Gastroesophageal sphincter (tissue), 4 donors: ENCODE measurements around the gene CPB2. TPM values are rescaled to one million over a fixed set of nuclear protein-coding genes. Genes with fewer than 3 reads are reported as not detected.

Experiments used
- ATAC-seq: fragments of 150-250 bp; one replicate; pipeline ENCODE4 v1.9.1; 2016; ENCODE audit warnings: mild to moderate bottlenecking, moderate library complexity
- H3K27ac ChIP-seq, 4 donors: fragments of 200-600 bp; sonication (generic) in 3 of 4; 1 replicate in 3 of 4; 2 replicates in 1 of 4; pipeline ENCODE4 v1.5.1; 2016 to 2019
- H3K27me3 ChIP-seq: fragments of 200-600 bp; sonication (generic); one replicate; pipeline ENCODE4 v1.5.1; 2019
- H3K36me3 ChIP-seq, 2 donors: fragments of 200-600 bp; sonication (generic); one replicate each; pipeline ENCODE4 v1.5.1; 2019; ENCODE audit warnings: control low read depth in 1 of 2
- H3K4me1 ChIP-seq, 3 donors: fragments of 200-600 bp; sonication (generic); 1 replicate in 2 of 3; 2 replicates in 1 of 3; pipeline ENCODE4 v1.5.1; 2016 to 2019; ENCODE audit warnings: control low read depth in 2 of 3
- H3K4me3 ChIP-seq, 2 donors: fragments of 200-600 bp; sonication (generic); one replicate each; pipeline ENCODE4 v1.5.1; 2019; ENCODE audit warnings: mild to moderate bottlenecking in 1 of 2, moderate library complexity in 1 of 2
- H3K9me3 ChIP-seq, 3 donors: fragments of 200-600 bp; sonication (generic); one replicate each; pipeline ENCODE4 v1.5.1; 2017 to 2019; ENCODE audit warnings: control low read depth in 2 of 3
- CTCF ChIP-seq, 4 experiments: fragments of 200-600 bp in 2 of 4; fragments of 450-650 bp in 2 of 4; sonication (generic) in 1 of 4; IDR thresholded peaks; one replicate each; pipeline ENCODE4 v1.5.1; 2017 to 2019; ENCODE audit warnings: antibody characterized with exemption in 4 of 4, mild to moderate bottlenecking in 2 of 4, moderate library complexity in 2 of 4
- EP300 ChIP-seq: sonication (generic); formaldehyde crosslinking; IDR thresholded peaks from one replicate; pipeline ENCODE4 v1.6.1; 2017; ENCODE audit warnings: antibody characterized with exemption, mild to moderate bottlenecking
- POLR2A ChIP-seq, 2 donors: fragments of 450-650 bp; IDR thresholded peaks; one replicate each; pipeline ENCODE4 v1.6.1; 2017; ENCODE audit warnings: antibody characterized with exemption in 2 of 2, mild to moderate bottlenecking in 2 of 2, moderate library complexity in 1 of 2
- POLR2AphosphoS5 ChIP-seq: sonication (generic); formaldehyde crosslinking; IDR thresholded peaks from one replicate; pipeline ENCODE4 v1.6.1; 2017; ENCODE audit warnings: antibody characterized with exemption
- WGBS, 2 donors: methylation state at CpG; one replicate each; pipeline ENCODE4 v1.1.5; 2018; ENCODE audit warnings: low coverage in 1 of 2; 5-methylcytosine and 5-hydroxymethylcytosine counted together
- total RNA-seq, 4 donors: library from RNA; depleted of rRNA; stranded (reverse); fragments of >200 nt; gene quantifications; one replicate each; pipeline ENCODE4 v1.1.0, GENCODE V29; 2016

The CPB2 gene
- total RNA-seq, 4 donors from 2014 or later = not detected

GRCh38 chr13:46134494-46134893 lies 29.7 kb upstream of the CPB2 start:
- H3K27ac ChIP-seq = no peak overlapping the region
- no peaks in the 10 kb centered on the region for H3K4me1 ChIP-seq
- no peak overlapping the region for H3K4me3 ChIP-seq
- no peaks in the 10 kb centered on the region for H3K36me3 ChIP-seq
- 83 to 87% methylated on average over 2 of the region's 2 CpGs for WGBS, 2 donors
- ATAC-seq = no peak
- TF ChIP-seq EP300 = no peak
- no peak for TF ChIP-seq POLR2A (IDR thresholded peaks at IDR 0.05)
- no peak for TF ChIP-seq POLR2AphosphoS5
- TF ChIP-seq CTCF (IDR thresholded peaks at IDR 0.05) = no peak
- no peaks in the 10 kb centered on the region for H3K9me3 ChIP-seq
- H3K27me3 ChIP-seq = peaks cover 11% of the 10 kb centered on the region

- no peak for TF ChIP-seq CTCF (IDR thresholded peaks at IDR 0.05)
- no peak for TF ChIP-seq POLR2AphosphoS5
- TF ChIP-seq POLR2A (IDR thresholded peaks at IDR 0.05) = no peak
- TF ChIP-seq EP300 = no peak
Measured at GRCh38 chr13:46132109-46132508, 27.3 kb upstream of the CPB2 start.

GRCh38 chr13:46131705-46132104 lies 26.9 kb upstream of the CPB2 start:
- Histone ChIP-seq H3K9me3 (no peaks in the 10 kb centered on the region), H3K27ac (no peak overlapping the region), H3K4me3 (no peak overlapping the region), H3K36me3 (no peaks in the 10 kb centered on the region), H3K4me1 (no peaks in the 10 kb centered on the region), H3K27me3 (peaks cover 17% of the 10 kb centered on the region)
- no peak for ATAC-seq
- TF ChIP-seq EP300 = no peak
- no peak for TF ChIP-seq CTCF (IDR thresholded peaks at IDR 0.05)
- no peak for TF ChIP-seq POLR2AphosphoS5
- TF ChIP-seq POLR2A (IDR thresholded peaks at IDR 0.05) = no peak

More at GRCh38 chr13:46132109-46132508, 27.3 kb upstream of the CPB2 start:
- 80 to 100% methylated on average over 2 to 3 of the region's 3 CpGs for WGBS, 2 donors
- Histone ChIP-seq H3K4me3 (no peak overlapping the region), H3K27ac (no peak overlapping the region), H3K4me1 (no peaks in the 10 kb centered on the region), H3K9me3 (no peaks in the 10 kb centered on the region), H3K27me3 (peaks cover 17% of the 10 kb centered on the region), H3K36me3 (no peaks in the 10 kb centered on the region)
- ATAC-seq = no peak

- WGBS, 2 donors = 71 to 85% methylated on average over 3 of the region's 3 CpGs
- Histone ChIP-seq H3K9me3 (no peaks in the 10 kb centered on the region), H3K27ac (no peak overlapping the region), H3K36me3 (no peaks in the 10 kb centered on the region), H3K4me3 (no peak overlapping the region), H3K4me1 (no peaks in the 10 kb centered on the region), H3K27me3 (peaks cover 17% of the 10 kb centered on the region)
- no peak for TF ChIP-seq CTCF (IDR thresholded peaks at IDR 0.05)
- TF ChIP-seq POLR2A (IDR thresholded peaks at IDR 0.05) = no peak
- no peak for TF ChIP-seq POLR2AphosphoS5
- TF ChIP-seq EP300 = no peak
- no peak for ATAC-seq
Measured at GRCh38 chr13:46129955-46130618, 25.3 kb upstream of the CPB2 start.

GRCh38 chr13:46129124-46129523 lies 24.3 kb upstream of the CPB2 start:
- Histone ChIP-seq H3K27me3 (peaks cover 17% of the 10 kb centered on the region), H3K27ac (no peak overlapping the region), H3K4me3 (no peak overlapping the region), H3K4me1 (no peaks in the 10 kb centered on the region), H3K36me3 (no peaks in the 10 kb centered on the region), H3K9me3 (no peaks in the 10 kb centered on the region)
- no peak for ATAC-seq
- no peak for TF ChIP-seq CTCF (IDR thresholded peaks at IDR 0.05)
- TF ChIP-seq POLR2AphosphoS5 = no peak
- TF ChIP-seq EP300 = no peak
- TF ChIP-seq POLR2A (IDR thresholded peaks at IDR 0.05) = no peak
- 93 to 100% methylated on average over 2 of the region's 2 CpGs for WGBS, 2 donors
